Measurements from ENCODE around the gene RSRC1. TPM values are rescaled to one million over a fixed set of nuclear protein-coding genes. Genes with fewer than 3 reads are reported as not detected.

Gene RSRC1
- total RNA-seq, 1 donor from 2014 or later: 39.9 TPM

GRCh38 chr3:158278187-158278586, 168.3 kb downstream of the RSRC1 start:
- Mint-ChIP-seq H3K4me3 (no peak overlapping the region), H3K27me3 (no peaks in the 10 kb centered on the region), H3K9me3 (no peaks in the 10 kb centered on the region), H3K36me3 (ENCODE audit: low read depth) (peaks cover 39% of the 10 kb centered on the region), H3K4me1 (no peaks in the 10 kb centered on the region), H3K27ac (no peak overlapping the region)
- TF ChIP-seq CTCF (IDR thresholded peaks at IDR 0.05): no peak
- DNase-seq (no peak), ATAC-seq (ENCODE audit: low read depth) (no peak)
- POLR2A ChIA-PET: no interaction called here
- intact Hi-C loops (cut with micrococcal nuclease): no loop called here
- CTCF ChIA-PET: no interaction called here

GRCh38 chr3:158279609-158280008, 169.7 kb downstream of the RSRC1 start:
- no peaks in the 10 kb centered on the region for H3K4me1 Mint-ChIP-seq
- ATAC-seq (ENCODE audit: low read depth) (no peak), DNase-seq (no peak)
- no peaks in the 10 kb centered on the region for H3K9me3 Mint-ChIP-seq
- ChIA-PET CTCF (no interaction called here), POLR2A (no interaction called here)
- intact Hi-C loops (cut with micrococcal nuclease): no loop called here
- TF ChIP-seq CTCF (IDR thresholded peaks at IDR 0.05): no peak
- no peaks in the 10 kb centered on the region for H3K27me3 Mint-ChIP-seq
- H3K36me3 Mint-ChIP-seq (ENCODE audit: low read depth): peaks cover 30% of the 10 kb centered on the region
- H3K4me3 Mint-ChIP-seq: no peak overlapping the region
- H3K27ac Mint-ChIP-seq: no peak overlapping the region

- ATAC-seq (ENCODE audit: low read depth) (no peak), DNase-seq (no peak)
- ChIA-PET POLR2A (no interaction called here), CTCF (no interaction called here)
- no peak overlapping the region for H3K4me3 Mint-ChIP-seq
- no peak overlapping the region for H3K27ac Mint-ChIP-seq
- H3K9me3 Mint-ChIP-seq: no peaks in the 10 kb centered on the region
- H3K4me1 Mint-ChIP-seq: no peaks in the 10 kb centered on the region
- intact Hi-C loops (cut with micrococcal nuclease): no loop called here
- no peaks in the 10 kb centered on the region for H3K27me3 Mint-ChIP-seq
- TF ChIP-seq CTCF (IDR thresholded peaks at IDR 0.05): no peak
- H3K36me3 Mint-ChIP-seq (ENCODE audit: low read depth): peaks cover 3% of the 10 kb centered on the region
Observed at GRCh38 chr3:158295771-158296170, 185.9 kb downstream of the RSRC1 start.

- POLR2A ChIA-PET: no interaction called here
- CTCF ChIA-PET: no interaction called here
Observed at GRCh38 chr3:158297940-158298339, 188.1 kb downstream of the RSRC1 start.

GRCh38 chr3:158308236-158308928, 198.5 kb downstream of the RSRC1 start:
- DNase-seq (no peak), ATAC-seq (ENCODE audit: low read depth) (no peak)
- intact Hi-C loops (cut with micrococcal nuclease): no loop called here
- CTCF ChIA-PET: no interaction called here
- H3K27me3 Mint-ChIP-seq: no peaks in the 10 kb centered on the region
- H3K36me3 Mint-ChIP-seq (ENCODE audit: low read depth): peaks cover under 1% of the 10 kb centered on the region
- H3K9me3 Mint-ChIP-seq: no peaks in the 10 kb centered on the region
- H3K4me1 Mint-ChIP-seq: no peaks in the 10 kb centered on the region
- TF ChIP-seq CTCF (IDR thresholded peaks at IDR 0.05): no peak
- H3K27ac Mint-ChIP-seq: no peak overlapping the region
- H3K4me3 Mint-ChIP-seq: no peak overlapping the region
- POLR2A ChIA-PET: no interaction called here

More at GRCh38 chr3:158297940-158298339, 188.1 kb downstream of the RSRC1 start:
- no peak for ATAC-seq (ENCODE audit: low read depth)
- Mint-ChIP-seq H3K4me1 (no peaks in the 10 kb centered on the region), H3K27me3 (no peaks in the 10 kb centered on the region), H3K27ac (no peak overlapping the region), H3K36me3 (ENCODE audit: low read depth) (peaks cover 10% of the 10 kb centered on the region), H3K4me3 (no peak overlapping the region), H3K9me3 (no peaks in the 10 kb centered on the region)
- DNase-seq: no peak
- intact Hi-C loops (cut with micrococcal nuclease): no loop called here
- no peak for TF ChIP-seq CTCF (IDR thresholded peaks at IDR 0.05)

Data from activated B cell treated with CpG ODN at 0.5 μM for 24 hours (primary cell).